ENCODE measurements around the gene PIGV. TPM values are rescaled to one million over a fixed set of nuclear protein-coding genes. Genes with fewer than 3 reads are reported as not detected.

PIGV gene
- total and polyA plus RNA-seq, 2 donors (not counting 1 experiment from before 2014, with no cell fraction given): 13.3 to 29.6 TPM

- Histone ChIP-seq H3K9me3 (ENCODE audit: control insufficient read depth, insufficient read depth, low read depth, low read length) (no peaks in the 10 kb centered on the region), H3K36me3 (ENCODE audit: control insufficient read depth, insufficient read depth, low read length) (peaks cover 19% of the 10 kb centered on the region), H3K9ac (ENCODE audit: insufficient read depth, low read length) (no peak overlapping the region), H3K27ac (ENCODE audit: insufficient read depth, low read length) (no peak overlapping the region), H4K20me1 (ENCODE audit: control insufficient read depth, extremely low read depth, insufficient read depth, low read length) (no peaks in the 10 kb centered on the region), H3K79me2 (ENCODE audit: control insufficient read depth, insufficient read depth, low read length) (peaks cover 36% of the 10 kb centered on the region), H3K4me1 (ENCODE audit: control insufficient read depth, extremely low read depth, insufficient read depth, low read length) (peaks cover 11% of the 10 kb centered on the region), H2AFZ (ENCODE audit: low read length) (no peak overlapping the region), H3K4me2 (ENCODE audit: extremely low read depth, insufficient read depth, low read length) (peak overlapping the region; percentile 48), H3K4me3 (replicated peaks in 1 of 4; ENCODE audit: control extremely low read depth in 1 of 4, insufficient read depth in 1 of 4, low read depth in 3 of 4, low read length in 4 of 4) (no peak overlapping the region), H3K27me3 (ENCODE audit: control insufficient read depth, insufficient read depth, low read length) (no peaks in the 10 kb centered on the region)
- no peak for TF ChIP-seq CTCF (conservative IDR thresholded peaks at IDR 0.05 in 1 of 2, IDR thresholded peaks at IDR 0.05 in 1 of 2; ENCODE audit: low read depth in 1 of 2, low read length in 2 of 2)
- no peak for TF ChIP-seq EZH2 (IDR thresholded peaks at IDR 0.05; ENCODE audit: low read length, missing control alignments)
- no peak for DNase-seq (ENCODE audit: low read depth in 2 of 2)
Observed at GRCh38 chr1:26829184-26829911, 41.6 kb downstream of the PIGV start.

- no peaks in the 10 kb centered on the region for H4K20me1 ChIP-seq (ENCODE audit: control insufficient read depth, extremely low read depth, insufficient read depth, low read length)
- no peaks in the 10 kb centered on the region for H3K9me3 ChIP-seq (ENCODE audit: control insufficient read depth, insufficient read depth, low read depth, low read length)
- peaks cover 9% of the 10 kb centered on the region for H3K4me1 ChIP-seq (ENCODE audit: control insufficient read depth, extremely low read depth, insufficient read depth, low read length)
- no peak overlapping the region for H3K4me2 ChIP-seq (ENCODE audit: extremely low read depth, insufficient read depth, low read length)
- no peak for DNase-seq (ENCODE audit: low read depth in 2 of 2)
- H2AFZ ChIP-seq (ENCODE audit: low read length): no peak overlapping the region
- H3K9ac ChIP-seq (ENCODE audit: insufficient read depth, low read length): no peak overlapping the region
- no peaks in the 10 kb centered on the region for H3K27me3 ChIP-seq (ENCODE audit: control insufficient read depth, insufficient read depth, low read length)
- H3K36me3 ChIP-seq (ENCODE audit: control insufficient read depth, insufficient read depth, low read length): peaks cover 26% of the 10 kb centered on the region
- peaks cover 36% of the 10 kb centered on the region for H3K79me2 ChIP-seq (ENCODE audit: control insufficient read depth, insufficient read depth, low read length)
- H3K4me3 ChIP-seq (replicated peaks in 1 of 4; ENCODE audit: control extremely low read depth in 1 of 4, insufficient read depth in 1 of 4, low read depth in 3 of 4, low read length in 4 of 4): no peak overlapping the region
- H3K27ac ChIP-seq (ENCODE audit: insufficient read depth, low read length): no peak overlapping the region
- TF ChIP-seq EZH2 (IDR thresholded peaks at IDR 0.05; ENCODE audit: low read length, missing control alignments): no peak
- no peak for TF ChIP-seq CTCF (conservative IDR thresholded peaks at IDR 0.05 in 1 of 2, IDR thresholded peaks at IDR 0.05 in 1 of 2; ENCODE audit: low read depth in 1 of 2, low read length in 2 of 2)
Observed at GRCh38 chr1:26831059-26831458, 43.3 kb downstream of the PIGV start.

GRCh38 chr1:26831546-26832248 lies 43.9 kb downstream of the PIGV start:
- Histone ChIP-seq H2AFZ (ENCODE audit: low read length) (no peak overlapping the region), H3K27ac (ENCODE audit: insufficient read depth, low read length) (no peak overlapping the region), H3K4me1 (ENCODE audit: control insufficient read depth, extremely low read depth, insufficient read depth, low read length) (peaks cover 8% of the 10 kb centered on the region), H3K36me3 (ENCODE audit: control insufficient read depth, insufficient read depth, low read length) (peaks cover 27% of the 10 kb centered on the region), H4K20me1 (ENCODE audit: control insufficient read depth, extremely low read depth, insufficient read depth, low read length) (no peaks in the 10 kb centered on the region), H3K9me3 (ENCODE audit: control insufficient read depth, insufficient read depth, low read depth, low read length) (no peaks in the 10 kb centered on the region), H3K4me3 (replicated peaks in 1 of 4; ENCODE audit: control extremely low read depth in 1 of 4, insufficient read depth in 1 of 4, low read depth in 3 of 4, low read length in 4 of 4) (no peak overlapping the region), H3K27me3 (ENCODE audit: control insufficient read depth, insufficient read depth, low read length) (no peaks in the 10 kb centered on the region), H3K79me2 (ENCODE audit: control insufficient read depth, insufficient read depth, low read length) (peaks cover 36% of the 10 kb centered on the region), H3K4me2 (ENCODE audit: extremely low read depth, insufficient read depth, low read length) (no peak overlapping the region), H3K9ac (ENCODE audit: insufficient read depth, low read length) (no peak overlapping the region)
- DNase-seq (ENCODE audit: low read depth in 2 of 2): peak in 1 of 2 donors; percentile 15
- no peak for TF ChIP-seq EZH2 (IDR thresholded peaks at IDR 0.05; ENCODE audit: low read length, missing control alignments)
- TF ChIP-seq CTCF (conservative IDR thresholded peaks at IDR 0.05 in 1 of 2, IDR thresholded peaks at IDR 0.05 in 1 of 2; ENCODE audit: low read depth in 1 of 2, low read length in 2 of 2): no peak

Measured in fibroblast of lung (primary cell).